ENCODE data around the gene FBXL3. TPM values are rescaled to one million over a fixed set of nuclear protein-coding genes. Genes with fewer than 3 reads are reported as not detected.
"Not testable (repeated sequence)": the region's sequence is repeated elsewhere in the genome, so short reads cannot be mapped to it uniquely, and the experiment has no call there.

The FBXL3 gene
- total RNA-seq, 6 experiments from 2014 or later: 31.6 to 36.5 (median 34.8) TPM

- Mint-ChIP-seq H3K27me3 (ENCODE audit: insufficient read depth) (no peaks in the 10 kb centered on the region), H3K4me3 (no peak overlapping the region), H3K4me1 (ENCODE audit: low read depth) (no peaks in the 10 kb centered on the region), H3K9me3 (no peaks in the 10 kb centered on the region), H3K27ac (no peak overlapping the region), H3K36me3 (ENCODE audit: low read depth) (peaks cover 32% of the 10 kb centered on the region)
- TF ChIP-seq CTCF (IDR thresholded peaks at IDR 0.05): no peak
- no peak for DNase-seq
Observed at GRCh38 chr13:77016251-77016812, 10.6 kb downstream of the FBXL3 start.

- H3K27me3 Mint-ChIP-seq (ENCODE audit: insufficient read depth): no peaks in the 10 kb centered on the region
- peaks cover 41% of the 10 kb centered on the region for H3K36me3 Mint-ChIP-seq (ENCODE audit: low read depth)
Observed at GRCh38 chr13:77014906-77015685, 11.9 kb downstream of the FBXL3 start.

GRCh38 chr13:77013853-77014542, 13.0 kb downstream of the FBXL3 start:
- no peak for TF ChIP-seq CTCF (IDR thresholded peaks at IDR 0.05)
- no peak overlapping the region for H3K27ac Mint-ChIP-seq
- H3K4me1 Mint-ChIP-seq (ENCODE audit: low read depth): peaks cover 3% of the 10 kb centered on the region; the same call in 1 of the 2 replicates
- H3K27me3 Mint-ChIP-seq (ENCODE audit: insufficient read depth): no peaks in the 10 kb centered on the region
- no peak for DNase-seq
- no peak overlapping the region for H3K4me3 Mint-ChIP-seq
- H3K9me3 Mint-ChIP-seq: no peaks in the 10 kb centered on the region
- H3K36me3 Mint-ChIP-seq (ENCODE audit: low read depth): peaks cover 47% of the 10 kb centered on the region

More at GRCh38 chr13:77014906-77015685, 11.9 kb downstream of the FBXL3 start:
- no peak overlapping the region for H3K4me3 Mint-ChIP-seq
- no peaks in the 10 kb centered on the region for H3K9me3 Mint-ChIP-seq
- no peaks in the 10 kb centered on the region for H3K4me1 Mint-ChIP-seq (ENCODE audit: low read depth)
- no peak for TF ChIP-seq CTCF (IDR thresholded peaks at IDR 0.05)
- no peak overlapping the region for H3K27ac Mint-ChIP-seq
- no peak for DNase-seq

GRCh38 chr13:77009719-77010118, 17.2 kb downstream of the FBXL3 start:
- H3K9me3 Mint-ChIP-seq; H3K4me3 Mint-ChIP-seq; H3K27me3 Mint-ChIP-seq (ENCODE audit: insufficient read depth); H3K27ac Mint-ChIP-seq; DNase-seq; H3K4me1 Mint-ChIP-seq (ENCODE audit: low read depth): not testable (repeated sequence)
- peaks cover 34% of the 10 kb centered on the region for H3K36me3 Mint-ChIP-seq (ENCODE audit: low read depth)

- Mint-ChIP-seq H3K27ac (no peak overlapping the region), H3K36me3 (ENCODE audit: low read depth) (peaks cover 27% of the 10 kb centered on the region), H3K9me3 (no peaks in the 10 kb centered on the region), H3K27me3 (ENCODE audit: insufficient read depth) (no peaks in the 10 kb centered on the region), H3K4me3 (no peak overlapping the region), H3K4me1 (ENCODE audit: low read depth) (peaks cover 6% of the 10 kb centered on the region; the same call in 1 of the 2 replicates)
- no peak for DNase-seq
- TF ChIP-seq CTCF (IDR thresholded peaks at IDR 0.05): no peak
Observed at GRCh38 chr13:77009011-77009410, 17.9 kb downstream of the FBXL3 start.

GRCh38 chr13:77008337-77008736, 18.6 kb downstream of the FBXL3 start:
- H3K27ac Mint-ChIP-seq; H3K9me3 Mint-ChIP-seq; H3K4me3 Mint-ChIP-seq; DNase-seq; H3K27me3 Mint-ChIP-seq (ENCODE audit: insufficient read depth); H3K4me1 Mint-ChIP-seq (ENCODE audit: low read depth): not testable (repeated sequence)
- H3K36me3 Mint-ChIP-seq (ENCODE audit: low read depth): peaks cover 21% of the 10 kb centered on the region
